ENCODE data around the gene CTIF. TPM values are rescaled to one million over a fixed set of nuclear protein-coding genes. Genes with fewer than 3 reads are reported as not detected.

CTIF gene
- polyA plus RNA-seq, 3 donors = 11.7 to 74.2 (median 39.8) TPM

DNA sequence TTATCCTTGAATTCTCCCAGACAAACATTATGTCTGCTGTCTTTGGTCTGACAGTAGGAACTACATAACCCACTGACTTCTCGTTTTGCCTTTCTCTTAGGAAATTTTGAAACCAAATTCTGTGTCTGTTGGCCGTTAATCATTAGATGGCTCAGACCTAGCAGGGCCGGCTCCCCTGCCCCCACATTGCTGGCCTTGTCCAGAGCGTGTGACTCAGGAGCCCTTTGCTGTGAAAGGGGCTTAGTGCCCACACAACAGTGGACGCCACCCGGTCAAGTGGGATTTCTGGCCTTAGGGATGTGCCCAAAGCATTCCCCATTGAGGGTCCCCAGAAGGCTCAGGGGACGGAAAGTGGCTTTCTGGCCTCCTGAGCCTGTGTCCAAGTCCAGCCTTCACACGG, 137.5 kb downstream of the CTIF start:
- H3K27ac ChIP-seq (ENCODE audit: low read depth, low read length) = no peak overlapping the region
- 47 to 80% (median 57%) methylated on average over 8 of the region's 8 CpGs for WGBS, 3 donors

DNA sequence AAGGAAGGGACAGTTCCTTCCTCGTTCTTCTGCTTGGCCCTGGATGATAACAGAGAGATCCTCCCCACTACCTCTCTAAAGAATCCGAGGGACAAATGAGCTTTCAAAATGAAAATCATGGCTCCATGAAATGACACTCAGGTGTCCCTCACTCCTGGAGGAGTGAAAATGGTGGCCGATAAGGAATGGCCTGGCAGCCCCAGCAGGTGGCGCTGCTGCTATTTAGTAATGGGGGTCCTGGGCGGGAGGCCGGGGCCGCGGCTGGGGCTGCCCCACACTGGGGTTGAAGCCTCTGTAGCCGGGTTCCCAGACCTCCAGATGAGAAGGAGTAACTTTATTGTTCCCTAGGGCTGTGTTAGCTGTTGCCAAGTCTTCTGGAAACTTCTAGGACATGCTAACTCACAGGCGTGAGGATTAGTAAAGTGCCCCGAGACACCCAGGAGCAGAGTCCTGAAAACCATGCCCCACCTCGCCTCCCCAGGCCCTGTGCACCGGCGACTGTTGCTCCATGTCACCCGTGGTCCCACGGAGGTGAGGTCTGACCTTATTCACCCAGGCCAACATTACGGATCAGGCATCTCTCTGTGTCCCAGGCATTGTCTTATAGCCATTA, 138.0 kb downstream of the CTIF start:
- WGBS, 3 donors = 37 to 42% (median 37%) methylated on average over 17 of the region's 17 CpGs
- H3K27ac ChIP-seq (ENCODE audit: low read depth, low read length) = no peak overlapping the region

DNA sequence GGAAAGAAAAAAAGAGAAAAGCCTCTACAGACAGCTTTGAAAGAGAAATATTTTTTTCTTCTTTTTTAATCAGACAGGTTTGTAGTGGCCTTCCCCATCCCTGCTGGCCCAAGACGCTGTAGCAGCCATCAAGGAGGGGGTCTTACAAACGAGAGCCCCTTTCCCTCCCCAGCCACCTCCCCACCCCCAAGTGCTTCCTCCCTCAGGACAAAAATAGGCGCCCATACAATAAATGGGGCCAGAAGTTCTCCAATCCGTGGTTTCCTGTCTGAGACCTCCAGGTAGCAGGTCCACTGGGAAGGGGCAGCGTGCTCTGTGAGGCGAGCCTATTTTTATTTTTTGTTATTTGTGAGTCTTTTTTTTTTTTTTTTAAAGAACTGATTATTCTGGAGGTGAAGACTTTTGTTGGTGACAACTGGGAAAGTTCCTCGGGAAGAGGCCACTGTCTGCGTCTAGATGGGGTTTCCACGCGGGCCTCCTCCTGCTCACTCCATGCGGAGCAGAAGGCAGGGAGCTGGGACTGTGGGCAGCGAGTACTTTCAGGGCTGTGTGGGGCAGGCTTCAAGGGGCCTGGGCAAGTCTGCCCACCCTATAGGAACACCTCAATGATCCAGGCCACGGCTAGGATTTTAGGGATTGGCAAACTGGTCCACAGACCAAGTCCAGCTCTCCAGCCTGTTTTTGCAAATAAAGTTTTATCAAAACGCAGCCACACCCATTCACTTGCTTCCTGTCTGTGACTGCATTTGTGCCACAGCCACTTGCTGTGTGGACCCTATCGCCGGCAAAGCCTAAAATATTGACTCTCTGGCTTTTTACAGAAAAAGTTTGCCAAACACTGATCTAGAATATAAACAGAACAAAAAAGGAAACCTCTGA, 139.6 kb downstream of the CTIF start:
- no peak overlapping the region for H3K27ac ChIP-seq (ENCODE audit: low read depth, low read length)
- WGBS, 3 donors = 79 to 90% (median 81%) methylated on average over 16 of the region's 16 CpGs

DNA sequence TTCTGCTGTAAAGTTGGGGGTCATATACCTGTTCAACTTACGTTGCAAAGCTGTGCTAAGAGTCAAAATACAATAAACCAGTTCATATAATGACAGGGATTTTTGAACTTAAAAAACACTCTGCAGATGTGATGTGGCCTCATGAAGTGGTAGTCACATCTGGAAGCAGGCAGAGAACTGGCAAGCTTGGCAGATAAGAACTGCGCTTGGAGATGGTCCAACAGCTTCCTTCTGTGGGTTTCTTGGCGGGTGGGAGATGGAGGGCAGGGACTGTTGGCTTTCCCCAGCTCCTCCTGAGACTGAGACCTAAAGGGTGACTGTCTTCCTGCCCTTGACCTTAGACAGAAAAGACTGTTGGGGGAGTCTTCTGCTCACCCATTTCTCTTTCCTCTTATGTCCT, 140.4 kb downstream of the CTIF start:
- 53 to 87% (median 63%) methylated on average over 3 of the region's 3 CpGs for WGBS, 3 donors
- no peak overlapping the region for H3K27ac ChIP-seq (ENCODE audit: low read depth, low read length)

DNA sequence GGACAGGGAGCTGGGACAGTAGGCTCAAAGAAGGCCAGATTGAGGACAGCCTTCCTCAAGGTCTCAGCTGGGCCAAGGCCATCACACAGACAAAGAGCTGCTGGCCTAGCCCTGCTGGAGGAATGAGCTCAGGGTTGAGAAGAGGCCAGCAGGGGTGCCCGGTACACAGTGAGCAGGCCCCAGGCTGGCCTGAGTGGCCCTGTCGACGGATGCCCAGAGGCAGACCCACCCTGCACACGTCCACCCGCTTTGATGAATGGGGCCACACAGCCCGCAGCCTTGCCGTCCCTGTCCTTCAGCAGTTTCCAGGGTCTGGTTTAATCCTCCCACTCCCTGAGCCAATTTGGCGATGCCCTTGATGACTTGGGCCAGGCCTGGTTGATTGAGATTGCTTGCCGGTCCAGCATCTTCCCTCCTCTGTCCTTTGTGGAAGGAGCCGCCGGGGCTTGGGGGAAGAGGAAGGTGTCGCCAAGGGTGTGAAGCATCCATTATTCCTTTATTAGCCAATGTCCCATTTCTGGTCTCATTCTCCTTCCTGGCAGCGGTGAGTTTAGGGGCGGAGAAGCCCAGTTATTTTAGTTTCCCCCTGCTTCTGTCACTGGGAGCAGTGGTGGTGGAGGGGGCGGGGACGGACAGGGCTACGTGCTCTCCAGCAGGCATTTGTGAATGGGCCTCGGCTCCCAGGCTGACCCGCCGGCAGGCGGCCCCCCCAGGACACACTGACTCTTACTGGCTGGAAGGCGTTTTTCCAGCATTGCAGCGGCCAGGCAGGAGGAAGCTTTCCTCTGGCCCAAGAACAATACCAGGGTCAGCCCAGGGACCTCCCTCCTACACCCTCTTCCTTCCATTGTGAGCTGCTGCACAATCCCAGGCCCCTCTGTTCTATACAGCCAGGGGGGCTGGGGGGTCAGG, 141.8 kb downstream of the CTIF start:
- no peak overlapping the region for H3K27ac ChIP-seq (ENCODE audit: low read depth, low read length)
- WGBS, 3 donors = 68 to 80% (median 74%) methylated on average over 23 of the region's 23 CpGs

DNA sequence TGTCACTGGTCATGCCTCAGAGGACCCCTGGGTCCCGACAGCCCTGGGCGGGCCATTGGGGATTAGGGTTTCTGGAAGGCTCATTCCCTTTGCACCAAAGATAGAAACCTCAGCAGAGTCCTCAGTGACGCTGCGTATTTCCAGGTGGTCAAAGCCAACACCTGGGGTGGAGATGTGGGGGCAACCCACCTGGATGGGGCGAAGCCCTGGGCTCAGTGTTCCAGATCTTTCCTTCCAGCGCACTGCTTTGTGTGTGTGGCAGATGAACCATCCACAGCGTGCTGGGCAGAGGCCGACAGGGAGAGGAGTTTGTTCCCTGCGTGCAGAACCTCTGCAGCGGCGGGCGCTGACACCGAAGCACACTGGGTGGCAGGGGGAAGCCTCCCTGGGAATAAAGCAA, 143.9 kb downstream of the CTIF start:
- 96 to 98% (median 97%) methylated on average over 13 of the region's 13 CpGs for WGBS, 3 donors
- H3K27ac ChIP-seq (ENCODE audit: low read depth, low read length) = no peak overlapping the region

DNA sequence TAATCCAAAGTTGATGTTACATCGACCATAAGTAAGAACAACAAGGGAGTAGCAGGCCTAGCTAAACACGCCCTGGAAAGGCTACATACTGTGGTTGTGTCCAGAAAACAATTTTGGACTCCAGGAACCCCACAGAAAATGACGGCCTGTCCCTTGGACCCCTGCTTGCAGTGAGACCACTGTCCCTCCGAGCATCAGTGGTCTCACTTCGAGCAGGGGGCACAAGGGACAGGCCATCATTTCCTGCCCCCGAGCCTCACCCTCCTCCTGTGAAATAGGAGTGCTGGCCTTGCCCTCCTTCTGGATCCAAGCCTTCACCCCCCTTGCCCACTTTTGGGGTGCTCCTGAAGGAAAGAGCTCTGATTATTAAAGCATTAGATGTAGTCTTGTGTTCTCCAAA, 144.4 kb downstream of the CTIF start:
- 88 to 93% (median 89%) methylated on average over 6 of the region's 6 CpGs for WGBS, 3 donors
- no peak overlapping the region for H3K27ac ChIP-seq (ENCODE audit: low read depth, low read length)

DNA sequence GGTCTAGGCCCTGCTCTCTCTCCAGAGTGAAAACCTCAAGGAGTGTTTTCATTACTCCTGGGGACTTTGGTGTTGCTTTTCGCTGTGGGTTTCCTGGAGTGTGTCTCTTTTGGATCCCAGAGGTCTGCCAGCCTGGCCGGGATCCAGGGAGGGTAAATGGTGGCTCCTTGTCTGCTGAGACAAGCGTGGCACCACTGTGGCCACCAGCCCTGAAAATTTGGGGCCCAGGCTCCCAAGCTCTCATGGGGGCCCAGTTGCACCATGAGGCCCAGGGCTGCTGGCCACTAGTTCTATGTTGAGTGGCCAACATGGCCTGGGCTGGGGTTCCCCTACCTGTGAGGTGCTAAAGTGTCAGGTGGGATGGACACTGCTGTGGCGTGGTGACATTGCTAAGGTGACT, 144.8 kb downstream of the CTIF start:
- 90 to 91% (median 90%) methylated on average over 4 of the region's 4 CpGs for WGBS, 3 donors
- no peak overlapping the region for H3K27ac ChIP-seq (ENCODE audit: low read depth, low read length)

DNA sequence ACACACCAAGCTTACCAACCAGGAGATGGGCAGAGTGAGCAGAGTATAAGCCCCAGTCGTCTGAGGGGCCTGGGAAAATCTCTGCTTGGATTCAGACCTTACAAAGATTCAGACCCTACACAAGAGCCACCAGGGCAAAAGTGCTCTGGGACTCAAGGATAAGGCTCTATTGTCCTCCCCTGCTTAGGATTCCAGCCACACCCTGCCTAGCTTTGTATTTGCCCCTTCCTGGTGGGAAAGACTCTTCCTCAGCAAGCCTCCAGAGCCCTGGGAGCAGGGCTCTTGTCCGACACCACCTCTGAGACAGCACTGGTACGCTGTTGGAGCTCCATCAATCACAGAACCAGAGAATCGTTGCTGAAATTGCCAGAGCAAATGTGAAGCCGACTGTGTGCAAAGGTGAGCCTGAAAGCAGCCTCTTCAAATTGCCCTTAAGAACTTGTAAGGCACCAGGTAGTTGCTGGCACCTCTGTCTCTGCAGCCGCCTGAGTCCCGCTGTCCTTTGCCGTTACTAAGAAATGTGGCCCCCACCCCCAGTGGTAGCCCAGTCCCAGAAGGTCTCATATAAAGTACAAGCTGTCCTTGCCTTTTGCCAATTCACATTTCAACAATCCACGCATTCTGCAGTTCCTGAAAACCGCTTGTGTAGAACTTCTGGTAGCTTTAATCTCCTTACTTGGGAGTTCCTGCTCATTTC, 148.7 kb downstream of the CTIF start:
- 81 to 89% (median 81%) methylated on average over 10 of the region's 10 CpGs for WGBS, 3 donors
- H3K27ac ChIP-seq (ENCODE audit: low read depth, low read length) = no peak overlapping the region

DNA sequence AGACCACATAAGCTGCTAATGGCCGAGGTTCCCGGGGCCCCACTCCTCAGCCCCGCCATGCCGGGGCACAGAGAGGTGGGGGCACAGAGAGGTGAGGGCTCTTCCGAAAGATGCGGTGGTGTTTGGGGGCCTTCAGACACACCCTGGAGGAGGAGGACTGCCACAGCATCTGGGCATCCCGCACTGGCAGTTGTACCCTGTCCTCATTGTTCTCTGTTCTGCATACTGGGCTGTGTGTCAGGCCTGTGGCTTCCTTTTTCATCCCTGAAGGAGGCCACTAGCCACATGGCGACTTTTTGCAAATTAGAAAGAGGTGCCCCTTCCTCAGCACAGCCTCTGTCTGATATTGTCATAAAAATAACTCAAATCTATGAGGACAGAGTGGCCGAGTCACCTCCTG, 150.1 kb downstream of the CTIF start:
- 91 to 95% (median 92%) methylated on average over 9 of the region's 9 CpGs for WGBS, 3 donors
- no peak overlapping the region for H3K27ac ChIP-seq (ENCODE audit: low read depth, low read length)

DNA sequence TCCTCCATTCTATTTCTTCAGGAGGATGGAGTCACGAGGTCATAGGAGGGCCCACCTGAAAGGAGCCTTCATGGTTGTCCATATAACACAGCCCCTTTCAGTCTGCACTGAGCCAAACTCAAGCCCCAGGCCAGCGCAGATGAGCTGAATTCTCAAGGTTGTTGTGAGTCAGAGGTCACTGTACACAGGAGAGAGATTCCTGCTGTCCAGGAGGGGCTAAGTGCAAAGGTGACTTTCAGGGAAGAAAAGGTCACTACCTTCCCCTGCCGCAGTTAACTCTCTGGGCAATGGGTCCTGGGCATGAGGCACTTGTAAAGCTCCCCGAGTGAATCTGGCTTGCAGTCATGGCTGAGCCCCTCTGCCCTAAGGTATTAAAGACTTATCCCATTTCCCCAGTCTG, 150.7 kb downstream of the CTIF start:
- whole genome bisulfite sequencing, 3 donors = 94 to 95% (median 95%) methylated on average over 4 of the region's 4 CpGs
- H3K27ac ChIP-seq (ENCODE audit: low read depth, low read length) = no peak overlapping the region

DNA sequence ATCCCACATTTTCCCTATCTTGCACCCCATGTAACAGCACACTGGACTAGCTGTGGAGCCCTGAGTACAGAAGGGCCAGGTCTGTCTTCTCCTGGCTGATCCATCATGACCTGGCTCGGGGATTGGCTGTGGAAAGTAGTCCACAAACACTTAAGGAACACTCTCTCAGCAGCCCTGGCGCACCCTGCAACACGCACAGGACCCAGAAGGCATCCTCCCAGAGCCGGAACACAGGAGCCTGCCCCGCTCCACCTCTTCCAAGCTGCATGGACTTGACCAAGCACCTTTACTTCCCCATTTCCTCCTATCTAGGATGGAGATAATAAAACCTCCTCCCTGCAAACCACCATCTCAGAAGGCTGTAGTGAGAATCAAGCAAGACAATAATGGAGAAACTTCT, 151.7 kb downstream of the CTIF start:
- 94 to 96% (median 96%) methylated on average over 5 of the region's 5 CpGs for WGBS, 3 donors
- no peak overlapping the region for H3K27ac ChIP-seq (ENCODE audit: low read depth, low read length)

DNA sequence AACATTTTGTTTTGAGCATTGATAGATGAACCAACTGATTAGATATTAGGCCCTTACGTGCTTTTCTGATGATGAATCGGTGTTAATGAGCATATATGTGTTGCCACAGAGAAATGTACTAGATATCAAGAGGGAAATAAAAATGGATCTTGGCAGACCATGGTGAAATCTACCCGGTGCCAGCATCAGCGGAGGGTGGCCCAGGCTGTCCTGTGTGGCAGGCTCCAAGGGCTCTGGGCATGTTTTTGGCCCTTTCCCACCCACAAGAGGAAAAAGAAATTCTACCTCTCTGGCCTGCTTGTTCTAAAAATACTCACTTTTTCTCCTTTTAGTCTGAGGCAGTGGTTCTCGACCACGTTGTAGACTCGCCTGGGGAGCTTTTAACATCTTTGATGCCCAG, 154.2 kb downstream of the CTIF start:
- 94 to 97% (median 96%) methylated on average over 7 of the region's 7 CpGs for WGBS, 3 donors
- no peak overlapping the region for H3K27ac ChIP-seq (ENCODE audit: low read depth, low read length)

DNA sequence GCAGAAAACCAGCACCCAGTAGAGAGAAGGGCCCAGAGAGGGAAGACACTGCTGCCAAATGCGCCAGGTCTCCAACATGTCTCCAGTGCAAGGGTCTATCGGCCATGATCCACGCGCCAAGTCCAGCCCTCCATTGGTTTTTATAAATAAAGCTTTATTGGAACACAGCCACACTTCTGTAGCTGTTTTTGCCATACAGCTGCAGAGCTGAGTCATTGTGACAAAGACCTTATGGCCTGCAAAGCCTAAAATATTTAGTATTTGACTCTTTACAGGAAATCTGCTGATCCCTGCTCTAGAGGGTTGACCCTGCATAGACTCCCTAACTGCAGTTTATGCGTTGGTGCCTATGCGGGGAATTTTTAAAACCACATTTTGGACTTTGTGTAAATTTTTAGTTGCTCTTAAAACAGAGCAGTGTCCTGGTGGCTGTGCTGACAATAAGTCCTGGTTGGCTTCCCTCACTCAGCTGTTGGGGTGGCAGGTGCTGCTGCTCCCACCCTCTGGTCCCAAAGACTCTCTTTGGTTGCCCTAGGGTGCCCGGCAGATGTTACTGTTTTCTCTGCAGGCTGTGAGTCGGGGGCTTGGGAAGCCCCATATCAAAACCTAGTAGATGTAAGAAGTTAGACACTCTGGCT, 154.9 kb downstream of the CTIF start:
- WGBS, 3 donors = 85 to 92% (median 87%) methylated on average over 8 of the region's 8 CpGs
- no peak overlapping the region for H3K27ac ChIP-seq (ENCODE audit: low read depth, low read length)

DNA sequence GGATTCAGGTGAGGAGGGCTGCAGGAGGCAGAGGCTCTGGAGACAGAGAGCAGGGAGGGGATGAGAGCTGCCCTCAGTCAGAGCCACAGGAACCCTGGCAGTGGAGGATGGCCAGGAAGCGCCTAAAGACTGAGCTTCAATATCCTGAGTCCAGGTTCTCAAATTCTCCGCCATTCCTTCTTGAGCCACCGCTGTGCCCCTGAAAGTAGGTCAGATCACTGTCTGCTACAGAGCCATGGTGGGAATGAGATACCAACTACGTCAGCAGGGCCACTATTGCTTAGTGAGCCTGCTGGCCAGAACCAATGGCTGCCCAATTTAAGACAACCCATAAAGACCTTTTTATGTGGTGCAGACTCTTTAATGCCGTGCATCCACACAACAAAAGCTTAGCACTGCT, 155.5 kb downstream of the CTIF start:
- H3K27ac ChIP-seq (ENCODE audit: low read depth, low read length) = no peak overlapping the region
- 96 to 98% (median 97%) methylated on average over 5 of the region's 5 CpGs for WGBS, 3 donors

DNA sequence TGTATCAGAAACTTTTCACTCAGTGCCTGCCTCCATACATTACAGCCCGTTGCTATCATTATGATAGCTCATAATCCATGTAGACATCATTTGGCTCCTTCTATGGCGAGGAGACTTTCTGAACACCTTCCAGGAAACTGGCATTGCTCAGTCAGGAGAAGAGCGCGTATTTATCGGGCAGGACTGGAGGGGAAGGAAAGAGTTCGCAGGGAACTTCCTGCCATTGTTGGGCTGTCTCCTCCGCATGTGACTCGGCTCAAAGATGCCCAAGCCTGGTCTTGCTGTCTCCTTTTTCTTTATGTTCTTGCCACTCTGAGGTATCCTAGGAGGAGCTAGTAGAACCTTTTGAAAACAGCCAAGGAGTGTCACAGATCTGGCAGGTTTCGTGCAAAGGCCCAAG, 156.8 kb downstream of the CTIF start:
- 59 to 91% (median 67%) methylated on average over 9 of the region's 9 CpGs for WGBS, 3 donors

DNA sequence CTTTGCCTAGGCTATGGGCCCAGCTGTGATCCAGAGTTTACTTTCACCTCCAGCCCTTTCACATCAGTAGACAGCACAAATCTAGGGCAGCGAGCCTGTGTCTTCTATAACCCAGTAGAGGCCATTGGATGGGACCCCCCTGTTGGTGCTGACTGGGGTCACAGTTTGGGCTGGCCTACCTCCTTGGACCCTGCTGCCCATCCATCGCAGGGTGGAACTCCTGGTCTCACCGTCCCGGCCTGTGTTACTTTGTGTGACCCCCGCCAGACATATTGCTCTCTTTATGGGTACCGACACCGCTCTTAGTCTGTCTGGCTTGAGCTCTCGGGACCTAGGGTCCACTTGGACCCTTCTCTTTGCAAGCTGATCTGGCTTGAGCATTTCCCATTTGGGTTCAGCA, 157.4 kb downstream of the CTIF start:
- H3K27ac ChIP-seq (ENCODE audit: low read depth, low read length) = no peak overlapping the region
- WGBS, 3 donors = 96 to 99% (median 97%) methylated on average over 8 of the region's 8 CpGs

More for the DNA sequence above, 156.8 kb downstream of the CTIF start:
- no peak overlapping the region for H3K27ac ChIP-seq (ENCODE audit: low read depth, low read length)

DNA sequence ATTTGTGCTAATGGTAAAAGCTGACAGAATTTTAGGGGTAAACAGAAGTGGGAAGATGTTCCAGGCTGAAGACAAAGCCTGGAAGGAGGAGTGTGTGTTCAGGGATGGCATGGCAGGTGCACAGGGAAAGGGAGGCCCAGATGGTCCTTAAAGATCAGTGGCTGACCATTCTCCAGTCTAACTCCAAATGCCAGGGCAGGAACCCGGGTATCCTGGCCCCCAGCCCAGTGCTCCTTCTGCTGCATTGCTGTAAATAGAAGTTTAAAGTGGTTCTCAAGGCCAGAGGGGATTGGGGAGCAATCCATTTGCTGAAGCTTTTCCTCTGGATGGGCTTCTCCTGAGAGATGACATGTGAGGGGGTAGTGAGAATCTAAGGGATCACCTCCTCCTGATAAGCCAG, 158.6 kb downstream of the CTIF start:
- no peak overlapping the region for H3K27ac ChIP-seq (ENCODE audit: low read depth, low read length)
- WGBS, 3 donors = 40 to 69% (median 64%) methylated on average over 1 of the region's 1 CpG

Measured in adipose tissue (tissue), 3 donors.